BJ (cell line): ENCODE data around the gene RFT1. TPM values are rescaled to one million over a fixed set of nuclear protein-coding genes. Genes with fewer than 3 reads are reported as not detected.

ENCODE experiments used
- CTCF ChIA-PET: fragments of 350-600 bp; formaldehyde crosslinking; extraction: SDS; loops from one replicate; lab custom pipeline; 2021; ENCODE audit warnings: antibody characterized with exemption, inconsistent platforms; lab: Yijun Ruan, JAX
- POLR2A ChIA-PET: fragments of 300-600 bp; sonication (Branson Sonifier 250); formaldehyde crosslinking; extraction: SDS; loops from one replicate; lab custom pipeline; 2021; ENCODE audit warnings: antibody characterized with exemption; lab: Charles Lee
- DNase-seq: peaks from one replicate; pipeline ENCODE4 v3.0.0-alpha.2; 2011; ENCODE audit warnings: low read depth
- H3K27me3 ChIP-seq: 2 replicates; pipeline ENCODE4 v1.6.0; 2011; ENCODE audit warnings: low read length; ENCODE audit not compliant: control insufficient read depth, insufficient read depth
- H3K36me3 ChIP-seq: 2 replicates; pipeline ENCODE4 v1.5.1; 2011; ENCODE audit warnings: low read length; ENCODE audit not compliant: control insufficient read depth, insufficient read depth
- H3K4me3 ChIP-seq: 2 replicates; pipeline ENCODE4 v1.5.1; 2011; ENCODE audit warnings: low read depth, mild to moderate bottlenecking, control low read depth, low read length
- polyA plus RNA-seq: library from polyadenylated mRNA; depleted of rRNA; stranded (reverse); fragments of >200 nt; gene quantifications from 2 replicates; pipeline ENCODE4 v1.2.3, GENCODE V29; 2011
- TF ChIP-seq, protein P1 (sequence below): IDR thresholded peaks from 2 replicates; pipeline ENCODE4 v1.5.1; 2011; ENCODE audit warnings: low read depth, mild to moderate bottlenecking, control low read depth, inconsistent platforms, low read length, moderate library complexity; ENCODE audit not compliant: insufficient read depth

Gene RFT1
- polyA plus RNA-seq, 1 experiment: 27.9 TPM

DNA sequence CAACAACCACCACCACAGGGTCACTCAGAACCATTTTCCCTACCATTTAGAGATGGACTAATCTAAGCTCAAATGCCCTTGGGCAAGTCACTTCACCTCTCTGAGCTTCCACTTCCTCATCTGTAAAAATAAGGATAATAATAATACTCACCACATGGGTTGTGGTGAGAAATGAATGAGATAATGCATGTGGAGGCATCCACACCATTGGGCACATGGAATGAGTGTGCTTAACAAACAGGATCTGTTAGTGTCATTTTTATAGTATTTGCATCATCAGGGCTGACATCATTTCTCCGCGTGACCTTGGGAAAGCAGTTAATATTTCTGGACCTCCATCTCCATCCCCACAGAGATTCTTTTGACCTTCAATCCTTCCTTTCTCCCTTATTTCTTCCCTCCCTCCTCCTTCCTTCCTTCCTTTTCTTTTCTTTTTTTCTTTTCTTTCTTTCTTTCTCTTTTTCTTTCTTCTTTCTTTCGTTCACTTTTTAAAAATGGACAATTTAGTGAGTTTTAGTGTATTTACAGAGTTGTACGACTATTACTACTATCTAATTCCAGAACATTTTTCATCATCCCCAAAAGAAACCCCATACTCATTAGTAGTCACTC, 7.7 kb upstream of the RFT1 start:
- H3K36me3 ChIP-seq: no peaks in the 10 kb centered on the region
- TF ChIP-seq, protein P1, sequence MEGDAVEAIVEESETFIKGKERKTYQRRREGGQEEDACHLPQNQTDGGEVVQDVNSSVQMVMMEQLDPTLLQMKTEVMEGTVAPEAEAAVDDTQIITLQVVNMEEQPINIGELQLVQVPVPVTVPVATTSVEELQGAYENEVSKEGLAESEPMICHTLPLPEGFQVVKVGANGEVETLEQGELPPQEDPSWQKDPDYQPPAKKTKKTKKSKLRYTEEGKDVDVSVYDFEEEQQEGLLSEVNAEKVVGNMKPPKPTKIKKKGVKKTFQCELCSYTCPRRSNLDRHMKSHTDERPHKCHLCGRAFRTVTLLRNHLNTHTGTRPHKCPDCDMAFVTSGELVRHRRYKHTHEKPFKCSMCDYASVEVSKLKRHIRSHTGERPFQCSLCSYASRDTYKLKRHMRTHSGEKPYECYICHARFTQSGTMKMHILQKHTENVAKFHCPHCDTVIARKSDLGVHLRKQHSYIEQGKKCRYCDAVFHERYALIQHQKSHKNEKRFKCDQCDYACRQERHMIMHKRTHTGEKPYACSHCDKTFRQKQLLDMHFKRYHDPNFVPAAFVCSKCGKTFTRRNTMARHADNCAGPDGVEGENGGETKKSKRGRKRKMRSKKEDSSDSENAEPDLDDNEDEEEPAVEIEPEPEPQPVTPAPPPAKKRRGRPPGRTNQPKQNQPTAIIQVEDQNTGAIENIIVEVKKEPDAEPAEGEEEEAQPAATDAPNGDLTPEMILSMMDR: no peak
- ChIA-PET POLR2A (no interaction called here), CTCF (interaction anchor here (1.0 to 8.0 kb wide), 4 partner anchors 8 to 292 kb away, joined by 3 to 206 read pairs (median 40); no protein-coding TSS in a partner anchor)
- no peak overlapping the region for H3K4me3 ChIP-seq
- DNase-seq: no peak
- no peaks in the 10 kb centered on the region for H3K27me3 ChIP-seq

DNA sequence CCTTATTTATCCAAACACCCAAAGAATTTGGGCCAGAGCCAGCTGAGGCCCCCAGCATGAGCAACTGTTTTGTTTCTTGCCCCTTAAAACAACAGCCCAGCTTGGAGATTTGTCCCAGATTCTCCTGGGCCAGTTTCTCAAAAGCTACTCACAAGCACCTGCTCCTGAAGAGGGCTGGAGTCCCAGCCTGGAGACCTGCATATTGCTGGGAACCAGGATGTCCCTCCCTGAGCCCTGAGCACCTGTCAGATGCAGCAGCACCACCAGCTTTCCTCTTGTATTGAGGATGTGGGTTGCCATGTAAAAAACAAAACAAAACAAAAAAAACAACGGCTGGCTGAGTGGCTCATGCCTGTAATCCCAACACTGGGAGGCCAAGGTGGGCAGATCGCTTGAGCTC, 7.0 kb upstream of the RFT1 start:
- no peak for DNase-seq
- CTCF ChIA-PET: interaction anchor here (0.5 to 8.0 kb wide), 5 partner anchors 9 to 292 kb away, joined by 3 to 206 read pairs (median 3); no protein-coding TSS in a partner anchor

GRCh38 chr3:53134631-53135232, 4.5 kb upstream of the RFT1 start:
- Histone ChIP-seq H3K36me3 (no peaks in the 10 kb centered on the region), H3K4me3 (no peak overlapping the region), H3K27me3 (no peaks in the 10 kb centered on the region)
- ChIA-PET POLR2A (no interaction called here), CTCF (interaction anchor here (0.6 to 8.0 kb wide), 19 partner anchors 12 to 127 kb away, joined by 3 to 206 read pairs (median 5); partner anchors contain the start of gene PRKCD)
- TF ChIP-seq, protein P1: peak; percentile 89
- no peak for DNase-seq

More for the DNA sequence above, 7.0 kb upstream of the RFT1 start:
- no peaks in the 10 kb centered on the region for H3K36me3 ChIP-seq
- TF ChIP-seq, protein P1: no peak
- no peaks in the 10 kb centered on the region for H3K27me3 ChIP-seq
- no peak overlapping the region for H3K4me3 ChIP-seq
- POLR2A ChIA-PET: no interaction called here

DNA sequence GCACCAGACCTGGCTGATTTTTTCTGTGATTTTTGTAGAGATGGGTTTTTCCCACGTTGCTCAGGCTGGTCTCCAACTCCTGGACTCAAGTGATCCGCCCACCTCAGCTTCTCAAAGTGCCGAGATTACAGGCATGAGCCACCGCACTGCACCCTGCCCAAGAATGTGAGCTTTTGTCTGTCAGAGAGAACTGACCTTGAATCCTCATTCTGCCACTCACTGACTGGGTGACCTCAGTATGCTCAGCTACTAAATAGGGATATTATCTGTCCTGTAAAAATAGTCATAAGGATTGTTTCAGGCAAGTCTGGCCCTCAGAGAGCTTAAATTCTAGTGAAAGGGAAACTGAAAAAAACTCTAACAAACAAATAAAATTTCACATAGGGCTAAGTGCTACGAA, 2.1 kb upstream of the RFT1 start:
- ChIA-PET CTCF (interaction anchor here (0.7 to 8.0 kb wide), 6 partner anchors 14 to 294 kb away, joined by 3 to 206 read pairs (median 18); partner anchors contain the start of gene PRKCD), POLR2A (no interaction called here)
- Histone ChIP-seq H3K36me3 (no peaks in the 10 kb centered on the region), H3K4me3 (no peak overlapping the region), H3K27me3 (no peaks in the 10 kb centered on the region)
- TF ChIP-seq, protein P1: no peak
- no peak for DNase-seq

- no peaks in the 10 kb centered on the region for H3K27me3 ChIP-seq
- ChIA-PET CTCF (interaction anchor here (0.6 to 8.0 kb wide), 5 partner anchors 15 to 66 kb away, joined by 3 to 206 read pairs (median 21); no protein-coding TSS in a partner anchor), POLR2A (no interaction called here)
- TF ChIP-seq, protein P1: no peak
- H3K4me3 ChIP-seq: peak overlapping the region; percentile 93
- H3K36me3 ChIP-seq: no peaks in the 10 kb centered on the region
- no peak for DNase-seq
These were observed 861 bp upstream of the RFT1 start for GRCh38 chr3:53131096-53131495.
